Measurements from ENCODE around the gene ANAPC13.

DNA sequence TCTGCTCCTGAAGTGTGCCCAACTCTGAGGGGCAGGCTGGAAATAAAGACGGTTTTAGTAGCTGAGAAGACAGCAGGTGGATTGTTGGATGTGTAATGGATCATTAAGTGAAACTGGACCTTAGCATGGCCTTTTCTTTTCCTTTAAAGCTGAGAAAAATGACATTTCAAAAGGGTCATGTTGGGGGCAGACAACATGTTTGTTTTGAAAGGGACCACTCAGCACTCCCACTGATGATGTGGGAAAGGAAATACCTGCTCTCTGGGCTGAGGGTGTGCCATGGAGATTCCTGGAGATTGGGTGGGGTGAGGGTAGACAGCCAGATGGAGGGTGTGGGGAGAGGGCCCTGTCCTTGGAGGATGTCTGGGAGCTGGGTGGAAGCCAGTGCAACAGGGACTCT lies 38.4 kb downstream of the ANAPC13 start:
- TF ChIP-seq, protein P1, sequence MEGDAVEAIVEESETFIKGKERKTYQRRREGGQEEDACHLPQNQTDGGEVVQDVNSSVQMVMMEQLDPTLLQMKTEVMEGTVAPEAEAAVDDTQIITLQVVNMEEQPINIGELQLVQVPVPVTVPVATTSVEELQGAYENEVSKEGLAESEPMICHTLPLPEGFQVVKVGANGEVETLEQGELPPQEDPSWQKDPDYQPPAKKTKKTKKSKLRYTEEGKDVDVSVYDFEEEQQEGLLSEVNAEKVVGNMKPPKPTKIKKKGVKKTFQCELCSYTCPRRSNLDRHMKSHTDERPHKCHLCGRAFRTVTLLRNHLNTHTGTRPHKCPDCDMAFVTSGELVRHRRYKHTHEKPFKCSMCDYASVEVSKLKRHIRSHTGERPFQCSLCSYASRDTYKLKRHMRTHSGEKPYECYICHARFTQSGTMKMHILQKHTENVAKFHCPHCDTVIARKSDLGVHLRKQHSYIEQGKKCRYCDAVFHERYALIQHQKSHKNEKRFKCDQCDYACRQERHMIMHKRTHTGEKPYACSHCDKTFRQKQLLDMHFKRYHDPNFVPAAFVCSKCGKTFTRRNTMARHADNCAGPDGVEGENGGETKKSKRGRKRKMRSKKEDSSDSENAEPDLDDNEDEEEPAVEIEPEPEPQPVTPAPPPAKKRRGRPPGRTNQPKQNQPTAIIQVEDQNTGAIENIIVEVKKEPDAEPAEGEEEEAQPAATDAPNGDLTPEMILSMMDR (IDR thresholded peaks at IDR 0.05), result no peak
- no peak for TF ChIP-seq POLR2A (IDR thresholded peaks at IDR 0.05; ENCODE audit: low read depth)
- no peak for TF ChIP-seq POLR2AphosphoS5 (IDR thresholded peaks at IDR 0.05)

All from esophagus muscularis mucosa (tissue), 3 donors.